Upper lobe of right lung (tissue), 1 donor: ENCODE results near the gene HMGN3. TPM values are rescaled to one million over a fixed set of nuclear protein-coding genes. Genes with fewer than 3 reads are reported as not detected.
A peak's percentile ranks its signal among the peaks of the same experiment; 100 is the strongest.

ENCODE experiments used
- ATAC-seq: fragments of 200-7000 bp; cut with Tn5 transposase; one replicate; pipeline ENCODE4 v1.9.1; 2020; ENCODE audit warnings: mild to moderate bottlenecking, moderate library complexity
- DNase-seq: peaks from one replicate; pipeline ENCODE4 v3.0.0-alpha.2; 2020
- H3K27ac ChIP-seq: fragments of 200-600 bp; one replicate; pipeline ENCODE4 v1.8.0; 2022
- H3K27me3 ChIP-seq: fragments of 200-600 bp; one replicate; pipeline ENCODE4 v1.8.0; 2022; ENCODE audit warnings: mild to moderate bottlenecking
- H3K36me3 ChIP-seq: fragments of 200-600 bp; one replicate; pipeline ENCODE4 v1.8.0; 2022
- H3K4me1 ChIP-seq: fragments of 200-600 bp; one replicate; pipeline ENCODE4 v1.8.0; 2022
- H3K4me3 ChIP-seq: fragments of 200-600 bp; one replicate; pipeline ENCODE4 v1.8.0; 2022; ENCODE audit warnings: mild to moderate bottlenecking
- H3K9me3 ChIP-seq: fragments of 200-600 bp; one replicate; pipeline ENCODE4 v1.8.0; 2022
- CTCF ChIP-seq: fragments of 200-600 bp; IDR thresholded peaks from one replicate; pipeline ENCODE4 v1.8.0; 2022; ENCODE audit warnings: antibody characterized with exemption
- intact Hi-C: fragments of 100-400 bp; cut with DNase I; formaldehyde crosslinking; loops from one replicate; pipeline ENCODE4 v1.11.0; 2022
- total RNA-seq: library from RNA; stranded (reverse); fragmentation: NEBNext Ultra II Directional; extraction: Animal tissue kit (Norgen Biotek cat#: 25700); gene quantifications from one replicate; pipeline ENCODE4 v1.2.1, GENCODE V29; 2021
- donor health status: DM: no; HTN: yes; CAD: no; lungs with severe emphysema.

Gene HMGN3
- total RNA-seq, 1 donor from 2014 or later, result 69.8 TPM

- no peak overlapping the region for H3K27ac ChIP-seq
- intact Hi-C loops, result no loop called here
- no peaks in the 10 kb centered on the region for H3K4me1 ChIP-seq
- DNase-seq (no peak), ATAC-seq (no peak)
- H3K36me3 ChIP-seq, result peaks cover 27% of the 10 kb centered on the region
- no peak for TF ChIP-seq CTCF
- no peak overlapping the region for H3K4me3 ChIP-seq
- no peaks in the 10 kb centered on the region for H3K9me3 ChIP-seq
- H3K27me3 ChIP-seq, result no peaks in the 10 kb centered on the region
These were observed 30.7 kb downstream of the HMGN3 start for GRCh38 chr6:79203753-79204253.

- intact Hi-C loops, result no loop called here
- no peak for DNase-seq
These were observed 31.9 kb downstream of the HMGN3 start for GRCh38 chr6:79202556-79202955.

GRCh38 chr6:79201983-79202382, 32.5 kb downstream of the HMGN3 start:
- TF ChIP-seq CTCF, result no peak
- no peaks in the 10 kb centered on the region for H3K27me3 ChIP-seq
- ATAC-seq (no peak), DNase-seq (no peak)
- no peaks in the 10 kb centered on the region for H3K4me1 ChIP-seq
- peaks cover 27% of the 10 kb centered on the region for H3K36me3 ChIP-seq
- H3K4me3 ChIP-seq, result no peak overlapping the region
- intact Hi-C loops, result no loop called here
- H3K9me3 ChIP-seq, result no peaks in the 10 kb centered on the region
- no peak overlapping the region for H3K27ac ChIP-seq

More at GRCh38 chr6:79202556-79202955, 31.9 kb downstream of the HMGN3 start:
- H3K4me3 ChIP-seq, result no peak overlapping the region
- H3K27me3 ChIP-seq, result no peaks in the 10 kb centered on the region
- peaks cover 27% of the 10 kb centered on the region for H3K36me3 ChIP-seq
- H3K4me1 ChIP-seq, result no peaks in the 10 kb centered on the region
- no peak for TF ChIP-seq CTCF
- no peak overlapping the region for H3K27ac ChIP-seq
- no peaks in the 10 kb centered on the region for H3K9me3 ChIP-seq
- no peak for ATAC-seq

GRCh38 chr6:79201143-79201542, 33.3 kb downstream of the HMGN3 start:
- intact Hi-C loops, result no loop called here
- Histone ChIP-seq H3K36me3 (peaks cover 21% of the 10 kb centered on the region), H3K4me1 (no peaks in the 10 kb centered on the region), H3K27me3 (no peaks in the 10 kb centered on the region), H3K27ac (no peak overlapping the region), H3K4me3 (no peak overlapping the region), H3K9me3 (no peaks in the 10 kb centered on the region)
- no peak for ATAC-seq
- no peak for DNase-seq
- no peak for TF ChIP-seq CTCF

GRCh38 chr6:79196912-79197311, 37.6 kb downstream of the HMGN3 start:
- Histone ChIP-seq H3K4me3 (no peak overlapping the region), H3K27me3 (no peaks in the 10 kb centered on the region), H3K9me3 (no peaks in the 10 kb centered on the region), H3K36me3 (peaks cover 2% of the 10 kb centered on the region), H3K4me1 (no peaks in the 10 kb centered on the region), H3K27ac (no peak overlapping the region)
- DNase-seq, result no peak
- intact Hi-C loops, result no loop called here
- ATAC-seq, result peak; percentile 63
- no peak for TF ChIP-seq CTCF

- H3K27ac ChIP-seq, result no peak overlapping the region
- DNase-seq, result no peak
- ATAC-seq, result no peak
- H3K9me3 ChIP-seq, result no peaks in the 10 kb centered on the region
- intact Hi-C loops, result no loop called here
- no peaks in the 10 kb centered on the region for H3K4me1 ChIP-seq
- no peak for TF ChIP-seq CTCF
- no peaks in the 10 kb centered on the region for H3K36me3 ChIP-seq
- no peak overlapping the region for H3K4me3 ChIP-seq
- H3K27me3 ChIP-seq, result no peaks in the 10 kb centered on the region
These were observed 40.5 kb downstream of the HMGN3 start for GRCh38 chr6:79193971-79194370.
